HEK293 (cell line): Measurements from ENCODE around the gene ATG10.

Experiments used
- ATF2 ChIP-seq: fragments of 450-650 bp; formaldehyde crosslinking; IDR thresholded peaks from 2 replicates; pipeline ENCODE4 v1.5.1; 2016; ENCODE audit warnings: missing biosample characterization, missing genetic modification characterization, low read depth
- CTCF ChIP-seq: fragments of 450-650 bp; formaldehyde crosslinking; IDR thresholded peaks from 2 replicates; pipeline ENCODE4 v1.5.1; 2016; ENCODE audit warnings: missing biosample characterization, missing genetic modification characterization
- KLF10 ChIP-seq: fragments of 450-650 bp; IDR thresholded peaks from 2 replicates; pipeline ENCODE4 v1.5.1; 2018; ENCODE audit warnings: missing biosample characterization, mild to moderate bottlenecking, missing genetic modification characterization
- MEIS1 ChIP-seq: sonication (generic); formaldehyde crosslinking; IDR thresholded peaks from 2 replicates; pipeline ENCODE4 v1.8.1; 2022; ENCODE audit warnings: missing genetic modification reagents, mild to moderate bottlenecking, borderline replicate concordance
- REST ChIP-seq: fragments of 450-650 bp; formaldehyde crosslinking; IDR thresholded peaks from 2 replicates; pipeline ENCODE4 v1.5.1; 2016; ENCODE audit warnings: missing biosample characterization, missing genetic modification characterization
- YY1 ChIP-seq: fragments of 450-650 bp; formaldehyde crosslinking; IDR thresholded peaks from 2 replicates; pipeline ENCODE4 v1.5.1; 2018; ENCODE audit warnings: missing biosample characterization, missing genetic modification characterization
- ZBTB1 ChIP-seq: fragments of 450-650 bp; formaldehyde crosslinking; IDR thresholded peaks from 2 replicates; pipeline ENCODE4 v1.5.1; 2016; ENCODE audit warnings: missing biosample characterization, missing genetic modification characterization
- ZNF16 ChIP-seq: fragments of 450-650 bp; formaldehyde crosslinking; IDR thresholded peaks from 2 replicates; pipeline ENCODE4 v1.5.1; 2016; ENCODE audit warnings: low read depth, missing biosample characterization, missing genetic modification characterization

- TF ChIP-seq CTCF (tag by site-specific recombination): no peak
- no peak for TF ChIP-seq YY1 (tag by site-specific recombination)
- TF ChIP-seq ZNF16 (tag by site-specific recombination): no peak
- no peak for TF ChIP-seq KLF10 (tag by site-specific recombination)
- no peak for TF ChIP-seq MEIS1
- TF ChIP-seq REST (tag by site-specific recombination): no peak
- TF ChIP-seq ATF2 (tag by site-specific recombination): no peak
- no peak for TF ChIP-seq ZBTB1 (tag by site-specific recombination)
These were observed 59.6 kb downstream of the ATG10 start for GRCh38 chr5:82031220-82032119.
